Suppressor macrophage treated with lipopolysaccharide for 1 hour (primary cell): ENCODE data around the gene BRSK2.
"Not testable (repeated sequence)": the region's sequence is repeated elsewhere in the genome, so short reads cannot be mapped to it uniquely, and the experiment has no call there.

Source experiments
- DNase-seq, 3 donors: peaks; one replicate each; pipeline ENCODE4 v3.0.0-alpha.2; 2020 to 2022

The BRSK2 gene

GRCh38 chr11:1501421-1502167 lies 111.9 kb downstream of the BRSK2 start:
- DNase-seq, result no peak

GRCh38 chr11:1502168-1502953 lies 112.6 kb downstream of the BRSK2 start:
- no peak for DNase-seq

- no peak for DNase-seq
Observed at GRCh38 chr11:1502954-1503707, 113.4 kb downstream of the BRSK2 start.

- DNase-seq, result no peak
Observed at GRCh38 chr11:1503708-1504104, 114.0 kb downstream of the BRSK2 start.

- no peak for DNase-seq
Observed at GRCh38 chr11:1504138-1504537, 114.4 kb downstream of the BRSK2 start.

GRCh38 chr11:1504581-1505290 lies 115.0 kb downstream of the BRSK2 start:
- DNase-seq, result no peak

- DNase-seq, result no peak
Observed at GRCh38 chr11:1505480-1505879, 115.7 kb downstream of the BRSK2 start.

- DNase-seq, result no peak
Observed at GRCh38 chr11:1506981-1507380, 117.2 kb downstream of the BRSK2 start.

GRCh38 chr11:1507381-1508140 lies 117.8 kb downstream of the BRSK2 start:
- no peak for DNase-seq

- no peak for DNase-seq
Observed at GRCh38 chr11:1508491-1508891, 118.8 kb downstream of the BRSK2 start.

GRCh38 chr11:1508986-1509385 lies 119.3 kb downstream of the BRSK2 start:
- no peak for DNase-seq

- DNase-seq, result no peak
Observed at GRCh38 chr11:1509626-1510255, 120.0 kb downstream of the BRSK2 start.

GRCh38 chr11:1510351-1510750 lies 120.6 kb downstream of the BRSK2 start:
- DNase-seq, result not testable (repeated sequence)

- no peak for DNase-seq
Observed at GRCh38 chr11:1510928-1511327, 121.2 kb downstream of the BRSK2 start.

GRCh38 chr11:1511937-1512496 lies 122.3 kb downstream of the BRSK2 start:
- no peak for DNase-seq
